D721Med (cell line): ENCODE results near the gene ALG8.
"Not testable (repeated sequence)": the region's sequence is repeated elsewhere in the genome, so short reads cannot be mapped to it uniquely, and the experiment has no call there.

ENCODE experiments used
- DNase-seq: peaks from one replicate; pipeline ENCODE4 v3.0.0; 2011; ENCODE audit warnings: low spot score; ENCODE audit not compliant: insufficient read length
- FAIRE-seq: peaks from 2 replicates; lab custom pipeline; 2011; peaks lifted over from hg19 to GRCh38; lab: Jason Lieb, UNC
- CTCF ChIP-seq: IDR thresholded peaks from 2 replicates; pipeline ENCODE4 v1.5.1; 2012; ENCODE audit warnings: mild to moderate bottlenecking, control low read depth; ENCODE audit not compliant: insufficient read depth; ENCODE audit errors: missing control alignments

ALG8 gene

GRCh38 chr11:78100261-78100660 is 39.2 kb downstream of the ALG8 start:
- FAIRE-seq (no peak), DNase-seq (no peak)
- TF ChIP-seq CTCF, result no peak

DNA sequence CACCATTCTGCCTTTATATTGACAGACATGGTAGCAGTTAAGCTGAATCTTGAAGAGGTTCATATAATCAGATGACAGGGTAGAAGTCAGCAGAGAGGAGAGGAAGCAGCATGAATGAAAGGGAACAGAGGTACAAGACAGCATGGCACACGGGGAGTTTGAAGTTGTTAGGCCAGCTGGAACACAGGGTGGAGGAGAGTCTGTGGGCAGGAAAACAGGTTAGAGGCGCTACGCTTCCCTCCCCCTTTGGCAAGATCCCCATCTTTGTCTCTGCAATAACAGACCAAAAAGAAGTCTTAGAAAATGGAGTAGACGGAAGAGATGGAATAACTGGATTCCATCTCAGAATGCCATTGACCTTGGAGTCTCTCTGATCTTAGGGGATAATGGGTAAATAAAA is 39.8 kb downstream of the ALG8 start:
- DNase-seq (no peak), FAIRE-seq (no peak)
- TF ChIP-seq CTCF, result no peak

DNA sequence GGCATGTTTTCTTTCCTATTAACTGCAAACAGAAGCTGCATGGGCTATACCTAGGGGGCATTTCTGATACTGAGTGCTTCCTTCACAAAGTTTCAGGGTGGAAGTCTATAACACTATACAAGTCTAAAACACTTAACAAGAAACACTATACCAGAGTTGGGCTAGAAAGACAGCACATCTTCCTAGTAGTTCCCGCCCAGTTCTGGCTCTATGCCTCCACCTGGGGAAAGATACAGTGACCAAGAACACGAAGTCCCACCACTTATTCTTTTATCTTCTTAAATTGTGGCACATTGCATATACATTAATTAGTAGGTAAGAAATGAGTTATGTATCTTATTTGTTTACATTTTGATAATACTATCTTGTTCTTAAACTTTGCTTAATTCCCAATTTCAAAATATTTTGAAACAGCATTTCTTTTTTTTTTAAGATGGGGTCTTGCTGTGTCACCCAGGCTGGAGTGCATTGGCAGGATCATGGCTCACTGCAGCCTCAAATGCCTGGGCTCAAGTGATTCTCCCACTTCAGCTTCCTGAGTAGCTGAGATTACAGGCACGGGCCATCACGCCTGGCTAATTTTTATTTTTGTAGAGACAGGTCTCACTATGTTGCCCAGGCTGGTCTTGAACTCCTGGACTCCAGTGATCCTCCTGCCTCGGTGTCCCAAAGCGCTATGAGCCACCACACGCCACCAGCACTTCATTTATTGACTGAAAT is 41.6 kb downstream of the ALG8 start:
- FAIRE-seq, result no peak
- no peak for TF ChIP-seq CTCF
- DNase-seq, result no peak

- FAIRE-seq, result no peak
- TF ChIP-seq CTCF, result no peak
- DNase-seq, result no peak
Measured at GRCh38 chr11:78094250-78094649, 45.2 kb downstream of the ALG8 start.

DNA sequence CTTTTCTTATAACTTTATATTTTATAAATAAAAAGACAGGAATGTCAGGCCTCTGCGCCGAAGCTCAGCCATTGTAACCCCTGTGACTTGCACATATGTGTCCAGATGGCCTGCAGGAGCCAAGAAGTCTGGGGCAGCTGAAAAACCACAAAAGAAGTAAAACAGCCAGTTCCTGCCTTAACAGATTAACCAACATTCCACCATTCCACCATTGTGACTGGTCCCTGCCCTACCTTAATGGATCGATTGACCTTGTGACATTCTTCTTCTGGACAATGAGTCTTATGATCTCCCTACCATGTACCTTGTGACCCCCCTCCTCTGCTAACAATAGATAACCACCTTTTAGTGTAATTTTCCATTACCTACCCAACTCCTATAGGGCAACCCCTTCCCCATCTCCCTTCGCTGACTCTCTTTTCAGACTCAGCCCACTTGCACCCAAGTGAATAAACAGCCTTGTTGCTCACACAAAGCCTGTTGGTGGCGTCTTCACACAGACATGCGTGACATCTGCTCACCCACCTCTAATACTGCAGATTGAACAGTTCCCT is 52.8 kb downstream of the ALG8 start:
- not testable (repeated sequence) for DNase-seq, FAIRE-seq
- peak; percentile 4 for TF ChIP-seq CTCF

- no peak for DNase-seq
Measured at GRCh38 chr11:78085972-78086371, 53.5 kb downstream of the ALG8 start.

GRCh38 chr11:78084506-78084905 is 54.9 kb downstream of the ALG8 start:
- DNase-seq, FAIRE-seq: not testable (repeated sequence)

More at GRCh38 chr11:78085972-78086371, 53.5 kb downstream of the ALG8 start:
- FAIRE-seq, result no peak
- TF ChIP-seq CTCF, result no peak
